ELR (cell line): Measurements from ENCODE around the gene TMEM80.

Experiments
- DNase-seq: peaks from one replicate; pipeline ENCODE4 v3.0.0-alpha.2; 2015; ENCODE audit warnings: low read depth

Gene TMEM80

GRCh38 chr11:699753-700152 is 4.1 kb downstream of the TMEM80 start:
- DNase-seq = no peak

GRCh38 chr11:701741-702461 is 6.3 kb downstream of the TMEM80 start:
- DNase-seq = no peak

- no peak for DNase-seq
Observed at GRCh38 chr11:702462-703461, 7.1 kb downstream of the TMEM80 start.

GRCh38 chr11:703506-703905 is 7.9 kb downstream of the TMEM80 start:
- no peak for DNase-seq

GRCh38 chr11:704228-704674 is 8.6 kb downstream of the TMEM80 start:
- no peak for DNase-seq

GRCh38 chr11:704781-705645 is 9.4 kb downstream of the TMEM80 start:
- DNase-seq = no peak

GRCh38 chr11:705646-706438 is 10.2 kb downstream of the TMEM80 start, which contains the start of gene EPS8L2:
Gene EPS8L2 (plus strand): TSS chr11:706231. CDS start chr11:709408, 3,177 bp downstream.
- no peak for DNase-seq

GRCh38 chr11:706439-706956 is 10.9 kb downstream of the TMEM80 start:
- DNase-seq = peak; percentile 71

GRCh38 chr11:706957-707816 is 11.6 kb downstream of the TMEM80 start:
- DNase-seq = peak; percentile 48

- no peak for DNase-seq
Observed at GRCh38 chr11:707817-708420, 12.3 kb downstream of the TMEM80 start.

GRCh38 chr11:708511-708910 is 12.9 kb downstream of the TMEM80 start:
- DNase-seq = no peak

GRCh38 chr11:709109-709997 is 13.7 kb downstream of the TMEM80 start:
- no peak for DNase-seq

- no peak for DNase-seq
Observed at GRCh38 chr11:714436-714835, 18.8 kb downstream of the TMEM80 start.

- DNase-seq = no peak
Observed at GRCh38 chr11:719214-720016, 23.8 kb downstream of the TMEM80 start.

- no peak for DNase-seq
Observed at GRCh38 chr11:720017-720641, 24.5 kb downstream of the TMEM80 start.

GRCh38 chr11:720642-721246 is 25.1 kb downstream of the TMEM80 start:
- DNase-seq = peak; percentile 51
